Vagina (tissue), 2 donors: ENCODE data around the gene AURKA. TPM values are rescaled to one million over a fixed set of nuclear protein-coding genes. Genes with fewer than 3 reads are reported as not detected.
A peak's percentile ranks its signal among the peaks of the same experiment; 100 is the strongest.

Experiments used
- DNase-seq, 2 donors: peaks; one replicate each; pipeline ENCODE4 v3.0.0-alpha.2; 2017; ENCODE audit errors: extremely low spot score in 2 of 2
- H3K27ac ChIP-seq: fragments of 200-600 bp; sonication (generic); one replicate; pipeline ENCODE4 v1.5.1; 2019
- H3K27me3 ChIP-seq: fragments of 200-600 bp; sonication (generic); one replicate; pipeline ENCODE4 v1.5.1; 2019
- H3K36me3 ChIP-seq, 2 donors: fragments of 200-600 bp; sonication (generic); one replicate each; pipeline ENCODE4 v1.5.1; 2017 to 2019
- H3K4me1 ChIP-seq: fragments of 200-600 bp; sonication (generic); one replicate; pipeline ENCODE4 v1.5.1; 2019
- H3K4me3 ChIP-seq, 2 donors: fragments of 200-600 bp; sonication (generic); 1 replicate in 1 of 2; 2 replicates in 1 of 2; pipeline ENCODE4 v1.5.1; 2016 to 2019
- H3K9me3 ChIP-seq: fragments of 200-600 bp; sonication (generic); one replicate; pipeline ENCODE4 v1.5.1; 2019
- CTCF ChIP-seq, 3 experiments: fragments of 450-650 bp in 2 of 3; fragments of 200-600 bp in 1 of 3; sonication (generic) in 1 of 3; IDR thresholded peaks; one replicate each; pipeline ENCODE4 v1.5.1; 2017 to 2019; ENCODE audit warnings: antibody characterized with exemption in 3 of 3, mild to moderate bottlenecking in 2 of 3, moderate library complexity in 2 of 3
- POLR2A ChIP-seq, 2 donors: fragments of 450-650 bp; IDR thresholded peaks; one replicate each; pipeline ENCODE4 v1.6.1; 2017; ENCODE audit warnings: antibody characterized with exemption in 2 of 2, mild to moderate bottlenecking in 2 of 2, moderate library complexity in 2 of 2
- POLR2AphosphoS5 ChIP-seq, 2 donors: sonication (generic); formaldehyde crosslinking; IDR thresholded peaks; one replicate each; pipeline ENCODE4 v1.9.0; 2017; ENCODE audit warnings: antibody characterized with exemption in 2 of 2, mild to moderate bottlenecking in 2 of 2, low read depth in 1 of 2; ENCODE audit not compliant: insufficient read depth in 1 of 2
- intact Hi-C: fragments of 100-400 bp; cut with DNase I; formaldehyde crosslinking; loops from one replicate; pipeline ENCODE4 v1.15.1; 2023
- total RNA-seq: library from RNA; depleted of rRNA; stranded (reverse); fragments of >200 nt; gene quantifications from one replicate; pipeline ENCODE4 v1.2.3, GENCODE V29; 2016

Gene AURKA
- total RNA-seq, 1 donor from 2014 or later: 2.2 TPM

DNA sequence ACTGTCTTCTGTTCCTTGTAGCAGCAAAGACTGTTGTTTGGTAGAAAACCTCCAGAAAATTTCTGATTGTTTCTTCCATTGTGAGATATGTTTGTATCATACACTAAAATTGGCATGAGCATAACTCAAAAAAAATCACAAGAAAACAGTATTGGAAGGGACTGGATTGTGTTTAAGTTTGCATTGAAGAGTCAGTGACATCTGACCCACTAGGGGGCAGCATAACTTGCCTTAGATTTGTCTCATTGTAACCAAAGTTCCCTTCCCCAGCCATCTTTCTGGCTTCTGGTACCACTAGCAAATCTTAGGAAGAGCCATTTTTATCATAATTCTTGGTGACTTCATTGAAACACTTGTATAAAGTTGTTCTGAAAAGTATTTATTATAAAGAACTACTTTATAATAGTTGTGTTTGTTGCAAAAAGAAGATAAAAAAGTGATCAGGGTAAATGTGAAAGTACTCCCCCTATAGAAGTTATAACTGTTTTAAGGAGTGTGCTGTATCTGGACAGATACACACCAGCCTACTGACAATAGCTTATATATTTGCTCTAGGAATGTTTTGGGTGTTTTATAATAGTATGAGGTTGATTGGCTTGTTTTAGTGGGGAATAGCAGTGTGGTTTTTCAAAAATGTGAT lies 8.1 kb upstream of the AURKA start:
- intact Hi-C loops: no loop called here
- no peak overlapping the region for H3K4me3 ChIP-seq
- no peak for DNase-seq
- H3K27ac ChIP-seq: no peak overlapping the region
- H3K27me3 ChIP-seq: no peaks in the 10 kb centered on the region
- no peak for TF ChIP-seq POLR2A (IDR thresholded peaks at IDR 0.05)
- TF ChIP-seq CTCF (IDR thresholded peaks at IDR 0.05): peak in 2 of 3 experiments; percentile 55 to 56
- peaks cover 4% of the 10 kb centered on the region for H3K4me1 ChIP-seq
- peaks cover 0 to 87% of the 10 kb centered on the region in 2 donors for H3K36me3 ChIP-seq
- no peaks in the 10 kb centered on the region for H3K9me3 ChIP-seq

GRCh38 chr20:56395166-56395565 lies 3.2 kb upstream of the AURKA start:
- Histone ChIP-seq H3K4me1 (peaks cover 24% of the 10 kb centered on the region), H3K4me3 (no peak overlapping the region), H3K36me3 (peaks cover 0 to 45% of the 10 kb centered on the region in 2 donors), H3K27ac (no peak overlapping the region), H3K27me3 (no peaks in the 10 kb centered on the region), H3K9me3 (no peaks in the 10 kb centered on the region)
- DNase-seq: no peak
- intact Hi-C loops: loop anchor here (10.0 kb wide), 1 partner anchor 70 kb away; the partner anchor contains the start of gene RTF2
- TF ChIP-seq CTCF (IDR thresholded peaks at IDR 0.05) (no peak), POLR2AphosphoS5 (IDR thresholded peaks at IDR 0.05; ENCODE audit: insufficient read depth in 1 of 2, low read depth in 1 of 2) (no peak), POLR2A (IDR thresholded peaks at IDR 0.05) (no peak)

DNA sequence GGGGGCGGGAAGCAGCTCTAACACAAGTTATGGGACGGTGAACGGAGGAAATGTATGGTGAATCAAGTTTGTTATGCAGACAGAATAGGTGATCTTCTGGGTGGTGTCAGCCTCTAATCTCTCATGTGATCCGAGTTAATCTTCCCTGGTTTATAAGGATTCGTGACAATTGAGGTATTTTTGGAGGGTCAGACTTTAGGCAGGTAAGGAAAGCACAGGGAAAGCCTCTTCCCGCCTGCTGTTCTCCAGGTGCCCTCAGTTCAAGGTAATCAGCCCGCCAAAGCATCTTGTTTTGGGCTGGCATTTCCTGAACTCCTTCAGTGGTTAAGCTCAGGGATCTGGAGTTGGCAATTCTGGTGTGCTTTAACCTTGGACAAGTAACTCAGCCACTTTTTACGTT lies 1.6 kb upstream of the AURKA start:
- peaks cover 0 to 32% of the 10 kb centered on the region in 2 donors for H3K36me3 ChIP-seq
- no peak overlapping the region for H3K27ac ChIP-seq
- DNase-seq: no peak
- H3K27me3 ChIP-seq: no peaks in the 10 kb centered on the region
- intact Hi-C loops: loop anchor here (10.0 kb wide), 1 partner anchor 71 kb away; the partner anchor contains the start of gene RTF2
- H3K4me3 ChIP-seq: peak overlapping the region; percentile 88 to 90
- no peaks in the 10 kb centered on the region for H3K9me3 ChIP-seq
- peaks cover 20% of the 10 kb centered on the region for H3K4me1 ChIP-seq
- TF ChIP-seq POLR2A (IDR thresholded peaks at IDR 0.05) (no peak), POLR2AphosphoS5 (IDR thresholded peaks at IDR 0.05; ENCODE audit: insufficient read depth in 1 of 2, low read depth in 1 of 2) (no peak), CTCF (IDR thresholded peaks at IDR 0.05) (no peak)

GRCh38 chr20:56392881-56393482 lies 967 bp upstream of the AURKA start:
- Histone ChIP-seq H3K36me3 (peaks cover 0 to 25% of the 10 kb centered on the region in 2 donors), H3K4me1 (peaks cover 20% of the 10 kb centered on the region), H3K27me3 (no peaks in the 10 kb centered on the region), H3K27ac (peak overlapping the region; percentile 85), H3K4me3 (peak overlapping the region; percentile 88 to 90), H3K9me3 (no peaks in the 10 kb centered on the region)
- intact Hi-C loops: loop anchor here (10.0 kb wide), 1 partner anchor 72 kb away; the partner anchor contains the start of gene RTF2
- TF ChIP-seq POLR2A (IDR thresholded peaks at IDR 0.05) (no peak), POLR2AphosphoS5 (IDR thresholded peaks at IDR 0.05; ENCODE audit: insufficient read depth in 1 of 2, low read depth in 1 of 2) (no peak), CTCF (IDR thresholded peaks at IDR 0.05) (no peak)
- no peak for DNase-seq
